Fibroblast of lung (primary cell): ENCODE results near the gene COG5. TPM values are rescaled to one million over a fixed set of nuclear protein-coding genes. Genes with fewer than 3 reads are reported as not detected.

Experiments
- DNase-seq, 2 donors: peaks; one replicate each; pipeline versions ENCODE4 v3.0.0 to v3.0.0-alpha.2; 2010; ENCODE audit warnings: low read depth in 2 of 2
- H2AFZ ChIP-seq: 2 replicates; pipeline ENCODE4 v1.5.1; 2012; ENCODE audit warnings: low read length, control low read depth, inconsistent platforms
- H3K27ac ChIP-seq: 2 replicates; pipeline ENCODE4 v1.5.1; 2011; ENCODE audit warnings: low read length, control low read depth; ENCODE audit not compliant: insufficient read depth
- H3K27me3 ChIP-seq: 2 replicates; pipeline ENCODE4 v1.5.1; 2011; ENCODE audit warnings: mild to moderate bottlenecking, low read length; ENCODE audit not compliant: control insufficient read depth, insufficient read depth
- H3K36me3 ChIP-seq: 2 replicates; pipeline ENCODE4 v1.5.1; 2011; ENCODE audit warnings: low read length; ENCODE audit not compliant: control insufficient read depth, insufficient read depth
- H3K4me1 ChIP-seq: 2 replicates; pipeline ENCODE4 v1.5.1; 2011; ENCODE audit warnings: low read length; ENCODE audit not compliant: control insufficient read depth, insufficient read depth; ENCODE audit errors: extremely low read depth
- H3K4me2 ChIP-seq: 2 replicates; pipeline ENCODE4 v1.5.1; 2011; ENCODE audit warnings: low read length, control low read depth; ENCODE audit not compliant: insufficient read depth; ENCODE audit errors: extremely low read depth
- H3K4me3 ChIP-seq, 4 experiments: fragments of 200-600 bp in 1 of 4; sonication (generic) in 1 of 4; replicated peaks in 1 of 4; 2 replicates each; pipeline ENCODE4 v1.5.1; 2011 to 2016; ENCODE audit warnings: low read length in 4 of 4, low read depth in 3 of 4, mild to moderate bottlenecking in 3 of 4, control low read depth in 2 of 4, inconsistent platforms in 1 of 4, mixed read lengths in 1 of 4; ENCODE audit not compliant: insufficient read depth in 1 of 4; ENCODE audit errors: control extremely low read depth in 1 of 4
- H3K79me2 ChIP-seq: 2 replicates; pipeline ENCODE4 v1.5.1; 2012; ENCODE audit warnings: mild to moderate bottlenecking, low read length, inconsistent platforms; ENCODE audit not compliant: control insufficient read depth, insufficient read depth
- H3K9ac ChIP-seq: 2 replicates; pipeline ENCODE4 v1.5.1; 2011; ENCODE audit warnings: mild to moderate bottlenecking, low read length, control low read depth; ENCODE audit not compliant: insufficient read depth
- H3K9me3 ChIP-seq: 2 replicates; pipeline ENCODE4 v1.5.1; 2012; ENCODE audit warnings: low read depth, low read length; ENCODE audit not compliant: control insufficient read depth, insufficient read depth
- H4K20me1 ChIP-seq: 2 replicates; pipeline ENCODE4 v1.5.1; 2011; ENCODE audit warnings: low read length; ENCODE audit not compliant: control insufficient read depth, insufficient read depth; ENCODE audit errors: extremely low read depth
- CTCF ChIP-seq, 2 donors: IDR thresholded peaks in 1 of 2; conservative IDR thresholded peaks in 1 of 2; 1 replicate in 1 of 2; 2 replicates in 1 of 2; pipeline ENCODE4 v1.5.1; 2011 to 2012; ENCODE audit warnings: low read length in 2 of 2, control low read depth in 1 of 2, inconsistent platforms in 1 of 2, low read depth in 1 of 2, mild to moderate bottlenecking in 1 of 2
- EZH2 ChIP-seq: IDR thresholded peaks from 2 replicates; pipeline ENCODE4 v1.5.1; 2012; ENCODE audit warnings: low read length, control low read depth, mild to moderate bottlenecking; ENCODE audit errors: missing control alignments
- polyA plus RNA-seq, 2 donors: library from polyadenylated mRNA; depleted of rRNA in 1 of 2; stranded (reverse) in 1 of 2; unstranded in 1 of 2; fragments of >200 nt; gene quantifications; 2 replicates each; pipeline ENCODE4 v1.2.1, GENCODE V29; 2011 to 2012; ENCODE audit warnings: missing spikeins in 1 of 2
- total RNA-seq: library from RNA; depleted of rRNA; stranded (reverse); fragments of >200 nt; gene quantifications from 2 replicates; pipeline ENCODE4 v1.2.1, GENCODE V29; 2014

COG5 gene
- total and polyA plus RNA-seq, 2 donors (not counting 1 experiment from before 2014, with no cell fraction given) = 34.5 to 40.3 TPM

GRCh38 chr7:107581387-107582013 lies 17.8 kb upstream of the COG5 start:
- Histone ChIP-seq H3K4me3 (peak overlapping the region; percentile 57 to 93 (median 84)), H3K4me1 (no peaks in the 10 kb centered on the region), H3K79me2 (peaks cover 27% of the 10 kb centered on the region), H2AFZ (no peak overlapping the region), H3K9ac (no peak overlapping the region), H3K9me3 (no peaks in the 10 kb centered on the region), H4K20me1 (no peaks in the 10 kb centered on the region), H3K27me3 (no peaks in the 10 kb centered on the region), H3K36me3 (peaks cover 2% of the 10 kb centered on the region), H3K27ac (no peak overlapping the region), H3K4me2 (peak overlapping the region; percentile 75)
- DNase-seq = peak in 1 of 2 donors; percentile 48
- no peak for TF ChIP-seq EZH2
- no peak for TF ChIP-seq CTCF (conservative IDR thresholded peaks at IDR 0.05 in 1 of 2, IDR thresholded peaks at IDR 0.05 in 1 of 2; ENCODE audit: low read depth in 1 of 2, low read length in 2 of 2)

- H3K27ac ChIP-seq = peak overlapping the region; percentile 88
- no peak for DNase-seq
- no peaks in the 10 kb centered on the region for H3K4me1 ChIP-seq
- H4K20me1 ChIP-seq = no peaks in the 10 kb centered on the region
- H3K27me3 ChIP-seq = no peaks in the 10 kb centered on the region
- H3K4me2 ChIP-seq = peak overlapping the region; percentile 75
- peak overlapping the region; percentile 57 to 93 (median 84) for H3K4me3 ChIP-seq
- H2AFZ ChIP-seq = peak overlapping the region; percentile 14
- no peaks in the 10 kb centered on the region for H3K9me3 ChIP-seq
- H3K79me2 ChIP-seq = peaks cover 24% of the 10 kb centered on the region
- peaks cover 2% of the 10 kb centered on the region for H3K36me3 ChIP-seq
- H3K9ac ChIP-seq = peak overlapping the region; percentile 90
- TF ChIP-seq CTCF (conservative IDR thresholded peaks at IDR 0.05 in 1 of 2, IDR thresholded peaks at IDR 0.05 in 1 of 2; ENCODE audit: low read depth in 1 of 2, low read length in 2 of 2) (no peak), EZH2 (no peak)
Observed at GRCh38 chr7:107580716-107581383, 17.1 kb upstream of the COG5 start.

DNA sequence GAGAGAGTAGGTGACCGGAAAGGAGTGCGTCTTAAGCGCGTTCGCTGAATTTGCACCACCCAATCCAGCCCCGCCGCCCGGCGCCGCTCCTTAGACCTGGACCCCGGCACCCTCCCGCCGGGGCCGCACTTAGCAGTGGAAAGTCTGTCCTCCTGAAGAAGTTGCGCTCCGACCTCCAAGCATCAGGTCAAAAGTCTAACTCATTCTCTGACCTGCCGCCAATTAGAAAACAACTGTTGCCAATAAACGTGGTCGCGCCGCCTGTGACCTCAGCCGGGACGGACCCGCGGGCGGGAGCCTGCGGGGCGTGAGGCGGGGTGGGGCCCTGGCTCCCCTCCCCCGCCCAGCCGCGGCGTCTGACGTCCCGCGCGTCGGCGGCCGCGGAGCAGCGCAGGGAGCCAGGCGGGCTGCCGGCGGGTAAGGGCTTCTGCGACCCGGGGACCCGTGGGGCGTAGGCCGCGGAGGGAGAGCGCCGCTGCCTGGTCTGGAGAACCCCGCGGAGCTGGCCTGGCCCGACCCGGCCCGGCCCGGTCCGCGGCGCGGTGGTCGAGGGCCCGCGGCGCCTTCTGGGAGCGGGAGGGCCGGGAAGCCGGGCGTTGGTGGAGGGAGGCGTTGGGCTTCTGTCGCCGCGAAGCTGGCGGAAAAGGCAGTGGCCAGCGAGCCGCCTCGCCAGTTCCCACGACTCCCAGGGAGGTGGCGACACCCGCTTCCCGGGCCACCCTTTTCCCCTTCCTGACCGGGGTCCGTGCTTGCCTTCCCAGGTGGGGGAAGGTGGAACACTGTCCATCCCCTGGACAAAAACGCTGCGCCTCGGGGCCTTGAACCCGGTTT lies 16.4 kb upstream of the COG5 start, which contains the start of gene BCAP29:
Gene BCAP29 (plus strand): TSS at position 362 of the 831 bp plus-strand sequence. CDS start 527 bp downstream, outside the sequence.
- Histone ChIP-seq H3K36me3 (peaks cover 2% of the 10 kb centered on the region), H2AFZ (peak within 1 kb of the TSS; percentile 97), H3K79me2 (peaks cover 24% of the 10 kb centered on the region), H3K27me3 (no peaks in the 10 kb centered on the region), H3K4me1 (no peaks in the 10 kb centered on the region), H3K4me2 (peak within 1 kb of the TSS; percentile 91), H3K4me3 (peak within 1 kb of the TSS; percentile 86 to 93 (median 90)), H3K27ac (peak within 1 kb of the TSS; percentile 88), H4K20me1 (no peaks in the 10 kb centered on the region), H3K9ac (peak within 1 kb of the TSS; percentile 90), H3K9me3 (no peaks in the 10 kb centered on the region)
- peak; percentile 47 to 61 for DNase-seq
- TF ChIP-seq EZH2 (no peak), CTCF (conservative IDR thresholded peaks at IDR 0.05 in 1 of 2, IDR thresholded peaks at IDR 0.05 in 1 of 2; ENCODE audit: low read depth in 1 of 2, low read length in 2 of 2) (no peak)
